Measurements from ENCODE around the gene DLG2.

- TF ChIP-seq, protein P1, sequence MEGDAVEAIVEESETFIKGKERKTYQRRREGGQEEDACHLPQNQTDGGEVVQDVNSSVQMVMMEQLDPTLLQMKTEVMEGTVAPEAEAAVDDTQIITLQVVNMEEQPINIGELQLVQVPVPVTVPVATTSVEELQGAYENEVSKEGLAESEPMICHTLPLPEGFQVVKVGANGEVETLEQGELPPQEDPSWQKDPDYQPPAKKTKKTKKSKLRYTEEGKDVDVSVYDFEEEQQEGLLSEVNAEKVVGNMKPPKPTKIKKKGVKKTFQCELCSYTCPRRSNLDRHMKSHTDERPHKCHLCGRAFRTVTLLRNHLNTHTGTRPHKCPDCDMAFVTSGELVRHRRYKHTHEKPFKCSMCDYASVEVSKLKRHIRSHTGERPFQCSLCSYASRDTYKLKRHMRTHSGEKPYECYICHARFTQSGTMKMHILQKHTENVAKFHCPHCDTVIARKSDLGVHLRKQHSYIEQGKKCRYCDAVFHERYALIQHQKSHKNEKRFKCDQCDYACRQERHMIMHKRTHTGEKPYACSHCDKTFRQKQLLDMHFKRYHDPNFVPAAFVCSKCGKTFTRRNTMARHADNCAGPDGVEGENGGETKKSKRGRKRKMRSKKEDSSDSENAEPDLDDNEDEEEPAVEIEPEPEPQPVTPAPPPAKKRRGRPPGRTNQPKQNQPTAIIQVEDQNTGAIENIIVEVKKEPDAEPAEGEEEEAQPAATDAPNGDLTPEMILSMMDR (IDR thresholded peaks at IDR 0.05; ENCODE audit: low read depth, low read length, poor library complexity, severe bottlenecking) = no peak
- TF ChIP-seq EZH2phosphoT487 (IDR thresholded peaks at IDR 0.05; ENCODE audit: borderline replicate concordance, low read length) = no peak
Measured at GRCh38 chr11:83533166-83533565, 2094.0 kb downstream of the DLG2 start.

Data from DOHH2 (cell line).